ENCODE measurements around the gene BTG4. TPM values are rescaled to one million over a fixed set of nuclear protein-coding genes. Genes with fewer than 3 reads are reported as not detected.

The BTG4 gene
- polyA plus RNA-seq, 1 experiment: not detected

GRCh38 chr11:111448414-111448813 is 63.8 kb downstream of the BTG4 start:
- no peak for DNase-seq (ENCODE audit: low read depth, low spot score)
- Histone ChIP-seq H3K27ac (ENCODE audit: low read depth, low read length) (no peak overlapping the region), H3K4me3 (ENCODE audit: low read depth, low read length) (no peak overlapping the region), H3K9me3 (ENCODE audit: control insufficient read depth, insufficient read depth, low read length) (no peaks in the 10 kb centered on the region), H3K27me3 (ENCODE audit: control insufficient read depth, insufficient read depth, low read length) (no peaks in the 10 kb centered on the region)
- POLR2A ChIA-PET: no interaction called here
- TF ChIP-seq CTCF (IDR thresholded peaks at IDR 0.05; ENCODE audit: low read depth, low read length): no peak
- CTCF ChIA-PET: interaction anchor here (3.8 kb wide), 1 partner anchor 165 kb away, joined by 112 read pairs; no protein-coding TSS in a partner anchor

GRCh38 chr11:111447931-111448330 is 64.3 kb downstream of the BTG4 start:
- Histone ChIP-seq H3K27me3 (ENCODE audit: control insufficient read depth, insufficient read depth, low read length) (no peaks in the 10 kb centered on the region), H3K27ac (ENCODE audit: low read depth, low read length) (no peak overlapping the region), H3K4me3 (ENCODE audit: low read depth, low read length) (no peak overlapping the region), H3K9me3 (ENCODE audit: control insufficient read depth, insufficient read depth, low read length) (no peaks in the 10 kb centered on the region)
- ChIA-PET POLR2A (no interaction called here), CTCF (interaction anchor here (1.2 to 3.8 kb wide), 4 partner anchors 8 to 986 kb away, joined by 3 to 112 read pairs (median 12); no protein-coding TSS in a partner anchor)
- DNase-seq (ENCODE audit: low read depth, low spot score): no peak
- TF ChIP-seq CTCF (IDR thresholded peaks at IDR 0.05; ENCODE audit: low read depth, low read length): no peak

GRCh38 chr11:111447112-111447471 is 65.1 kb downstream of the BTG4 start:
- H3K9me3 ChIP-seq (ENCODE audit: control insufficient read depth, insufficient read depth, low read length): no peaks in the 10 kb centered on the region
- no peaks in the 10 kb centered on the region for H3K27me3 ChIP-seq (ENCODE audit: control insufficient read depth, insufficient read depth, low read length)
- ChIA-PET CTCF (interaction anchor here (0.6 to 3.8 kb wide), 16 partner anchors 9 to 1246 kb away, joined by 3 to 112 read pairs (median 4); no protein-coding TSS in a partner anchor), POLR2A (no interaction called here)
- H3K4me3 ChIP-seq (ENCODE audit: low read depth, low read length): no peak overlapping the region
- DNase-seq (ENCODE audit: low read depth, low spot score): no peak
- no peak overlapping the region for H3K27ac ChIP-seq (ENCODE audit: low read depth, low read length)
- no peak for TF ChIP-seq CTCF (IDR thresholded peaks at IDR 0.05; ENCODE audit: low read depth, low read length)

- Histone ChIP-seq H3K4me3 (ENCODE audit: low read depth, low read length) (no peak overlapping the region), H3K27me3 (ENCODE audit: control insufficient read depth, insufficient read depth, low read length) (no peaks in the 10 kb centered on the region), H3K27ac (ENCODE audit: low read depth, low read length) (no peak overlapping the region), H3K9me3 (ENCODE audit: control insufficient read depth, insufficient read depth, low read length) (no peaks in the 10 kb centered on the region)
- DNase-seq (ENCODE audit: low read depth, low spot score): peak; percentile 89
- CTCF ChIA-PET: interaction anchor here (0.6 to 3.8 kb wide), 29 partner anchors 9 to 1245 kb away, joined by 3 to 112 read pairs (median 3); no protein-coding TSS in a partner anchor
- peak; percentile 95 for TF ChIP-seq CTCF (IDR thresholded peaks at IDR 0.05; ENCODE audit: low read depth, low read length)
- POLR2A ChIA-PET: no interaction called here
These were observed 65.6 kb downstream of the BTG4 start for GRCh38 chr11:111446404-111447111.

- no peak for DNase-seq (ENCODE audit: low read depth, low spot score)
- no peaks in the 10 kb centered on the region for H3K27me3 ChIP-seq (ENCODE audit: control insufficient read depth, insufficient read depth, low read length)
- no peak for TF ChIP-seq CTCF (IDR thresholded peaks at IDR 0.05; ENCODE audit: low read depth, low read length)
- ChIA-PET CTCF (interaction anchor here (0.7 to 3.8 kb wide), 22 partner anchors 8 to 1244 kb away, joined by 3 to 112 read pairs (median 4); no protein-coding TSS in a partner anchor), POLR2A (no interaction called here)
- no peaks in the 10 kb centered on the region for H3K9me3 ChIP-seq (ENCODE audit: control insufficient read depth, insufficient read depth, low read length)
- H3K4me3 ChIP-seq (ENCODE audit: low read depth, low read length): no peak overlapping the region
- no peak overlapping the region for H3K27ac ChIP-seq (ENCODE audit: low read depth, low read length)
These were observed 66.6 kb downstream of the BTG4 start for GRCh38 chr11:111445586-111445985.
